ENCODE results near the gene AP1B1.

Gene AP1B1

GRCh38 chr22:29319072-29319471 lies 69.3 kb downstream of the AP1B1 start:
- H3K27me3 Mint-ChIP-seq (ENCODE audit: low read depth) = peaks cover 33% of the 10 kb centered on the region
- peaks cover 5% of the 10 kb centered on the region for H3K36me3 Mint-ChIP-seq (ENCODE audit: low read depth)
- peaks cover 6% of the 10 kb centered on the region for H3K4me1 Mint-ChIP-seq
- no peak overlapping the region for H3K27ac Mint-ChIP-seq
- no peak overlapping the region for H3K4me3 Mint-ChIP-seq
- TF ChIP-seq CTCF (IDR thresholded peaks at IDR 0.05; ENCODE audit: unreplicated experiment in 3 of 3) = no peak
- no peaks in the 10 kb centered on the region for H3K9me3 Mint-ChIP-seq

GRCh38 chr22:29317827-29318454 lies 70.4 kb downstream of the AP1B1 start:
- Mint-ChIP-seq H3K4me1 (peaks cover 11% of the 10 kb centered on the region), H3K27me3 (ENCODE audit: low read depth) (peaks cover 43% of the 10 kb centered on the region), H3K36me3 (ENCODE audit: low read depth) (peaks cover 5% of the 10 kb centered on the region), H3K9me3 (no peaks in the 10 kb centered on the region), H3K27ac (no peak overlapping the region), H3K4me3 (peak overlapping the region in 2 of 3 experiments; percentile 15 to 47)
- no peak for TF ChIP-seq CTCF (IDR thresholded peaks at IDR 0.05; ENCODE audit: unreplicated experiment in 3 of 3)

GRCh38 chr22:29316141-29316828 lies 72.1 kb downstream of the AP1B1 start:
- H3K9me3 Mint-ChIP-seq = no peaks in the 10 kb centered on the region
- H3K4me1 Mint-ChIP-seq = peaks cover 17% of the 10 kb centered on the region
- H3K27ac Mint-ChIP-seq = no peak overlapping the region
- TF ChIP-seq CTCF (IDR thresholded peaks at IDR 0.05; ENCODE audit: unreplicated experiment in 3 of 3) = no peak
- peaks cover 5% of the 10 kb centered on the region for H3K36me3 Mint-ChIP-seq (ENCODE audit: low read depth)
- peak overlapping the region; percentile 54 to 71 (median 65) for H3K4me3 Mint-ChIP-seq
- peaks cover 55% of the 10 kb centered on the region for H3K27me3 Mint-ChIP-seq (ENCODE audit: low read depth)

- peaks cover 58% of the 10 kb centered on the region for H3K27me3 Mint-ChIP-seq (ENCODE audit: low read depth)
- H3K27ac Mint-ChIP-seq = no peak within 1 kb of the TSS
- H3K4me3 Mint-ChIP-seq = peak within 1 kb of the TSS; percentile 66 to 75 (median 74)
- peaks cover 17% of the 10 kb centered on the region for H3K4me1 Mint-ChIP-seq
- H3K9me3 Mint-ChIP-seq = no peaks in the 10 kb centered on the region
- no peak for TF ChIP-seq CTCF (IDR thresholded peaks at IDR 0.05; ENCODE audit: unreplicated experiment in 3 of 3)
- peaks cover 5% of the 10 kb centered on the region for H3K36me3 Mint-ChIP-seq (ENCODE audit: low read depth)
Measured at GRCh38 chr22:29315286-29316140, 72.9 kb downstream of the AP1B1 start, which contains the start of gene RASL10A. RASL10A (minus strand) TSS chr22:29315697; CDS start chr22:29315246, 451 bp downstream.

- H3K4me1 Mint-ChIP-seq = peaks cover 17% of the 10 kb centered on the region
- H3K27ac Mint-ChIP-seq = no peak overlapping the region
- H3K9me3 Mint-ChIP-seq = no peaks in the 10 kb centered on the region
- no peak for TF ChIP-seq CTCF (IDR thresholded peaks at IDR 0.05; ENCODE audit: unreplicated experiment in 3 of 3)
- H3K4me3 Mint-ChIP-seq = peak overlapping the region; percentile 66 to 75 (median 74)
- H3K36me3 Mint-ChIP-seq (ENCODE audit: low read depth) = peaks cover 5% of the 10 kb centered on the region
- H3K27me3 Mint-ChIP-seq (ENCODE audit: low read depth) = peaks cover 58% of the 10 kb centered on the region
Measured at GRCh38 chr22:29314537-29315285, 73.7 kb downstream of the AP1B1 start.

All from nephron (organoid).